ENCODE data around the gene RPP25L.

Gene RPP25L

DNA sequence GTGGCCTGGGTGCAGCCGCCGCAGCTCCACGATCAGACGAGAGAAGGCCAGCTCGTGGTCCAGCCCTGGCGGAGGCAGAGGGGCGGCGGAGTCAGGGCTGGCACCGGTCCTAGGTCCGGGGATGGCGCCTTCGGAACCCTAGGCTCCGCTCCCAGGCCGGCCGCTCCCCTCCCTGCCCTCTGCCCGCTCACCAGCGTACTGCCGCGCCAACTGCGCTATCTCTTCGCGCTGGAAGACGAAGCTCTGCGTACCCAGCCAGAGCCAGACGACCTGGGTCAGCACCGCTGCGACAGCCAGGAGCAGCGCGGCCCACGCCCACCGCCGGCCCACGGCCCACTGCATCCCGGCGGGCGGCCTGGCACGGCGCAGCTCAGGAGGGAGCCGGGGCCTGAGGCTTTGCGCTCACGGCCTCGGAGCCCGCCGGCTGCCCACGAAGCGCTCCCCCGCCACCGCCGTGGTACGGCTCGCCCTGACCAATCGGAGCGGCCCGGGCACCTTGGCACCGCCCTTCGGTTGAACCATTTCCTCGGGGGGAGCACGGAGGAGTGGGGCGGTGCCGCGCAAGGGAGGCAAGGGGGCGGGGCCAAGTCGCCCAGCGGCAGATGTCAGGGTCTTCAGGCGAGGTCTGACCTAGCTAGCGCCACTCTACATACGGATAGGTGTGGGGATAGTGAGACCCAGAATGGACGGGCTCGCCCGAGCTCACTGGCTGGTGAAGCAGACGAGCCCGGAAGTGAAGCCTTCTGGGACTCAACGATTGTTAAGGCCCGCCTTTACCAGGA is 25.6 kb upstream of the RPP25L start, which contains the start of gene SIGMAR1:
Gene SIGMAR1, minus strand, starts transcription at position 432 of the 782 bp plus-strand sequence. Its CDS starts 90 bp downstream, at position 342.
- peak; percentile 12 for DNase-seq

DNA sequence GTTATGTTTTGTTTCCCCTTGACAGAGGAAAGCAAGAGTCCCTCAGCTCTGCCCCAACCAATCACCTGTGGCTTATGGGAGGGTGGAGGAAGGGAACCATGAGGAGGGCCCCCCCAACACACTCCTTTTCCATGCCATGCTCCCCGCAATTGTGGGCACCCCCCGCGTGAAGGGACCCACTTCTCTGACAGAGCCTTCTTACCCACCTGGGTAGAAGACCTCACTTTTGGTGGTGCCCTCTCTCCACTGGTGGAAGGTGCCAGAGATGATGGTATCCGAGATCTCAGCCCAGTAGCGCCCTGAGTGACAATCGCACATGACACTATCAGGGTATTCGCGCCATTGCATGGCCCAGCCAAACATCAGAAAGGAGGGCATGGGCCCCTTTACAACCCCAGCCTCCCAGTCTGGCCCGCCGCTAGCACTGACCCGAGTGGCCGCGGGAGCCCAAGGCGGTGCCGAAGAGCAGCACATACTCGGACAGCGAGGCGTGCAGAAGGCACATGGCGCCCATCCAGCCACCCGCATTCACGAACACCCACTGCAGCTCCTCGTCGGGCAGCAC is 25.0 kb upstream of the RPP25L start:
- no peak for DNase-seq

GRCh38 chr9:34635556-34635955 is 23.7 kb upstream of the RPP25L start:
- DNase-seq = no peak

DNA sequence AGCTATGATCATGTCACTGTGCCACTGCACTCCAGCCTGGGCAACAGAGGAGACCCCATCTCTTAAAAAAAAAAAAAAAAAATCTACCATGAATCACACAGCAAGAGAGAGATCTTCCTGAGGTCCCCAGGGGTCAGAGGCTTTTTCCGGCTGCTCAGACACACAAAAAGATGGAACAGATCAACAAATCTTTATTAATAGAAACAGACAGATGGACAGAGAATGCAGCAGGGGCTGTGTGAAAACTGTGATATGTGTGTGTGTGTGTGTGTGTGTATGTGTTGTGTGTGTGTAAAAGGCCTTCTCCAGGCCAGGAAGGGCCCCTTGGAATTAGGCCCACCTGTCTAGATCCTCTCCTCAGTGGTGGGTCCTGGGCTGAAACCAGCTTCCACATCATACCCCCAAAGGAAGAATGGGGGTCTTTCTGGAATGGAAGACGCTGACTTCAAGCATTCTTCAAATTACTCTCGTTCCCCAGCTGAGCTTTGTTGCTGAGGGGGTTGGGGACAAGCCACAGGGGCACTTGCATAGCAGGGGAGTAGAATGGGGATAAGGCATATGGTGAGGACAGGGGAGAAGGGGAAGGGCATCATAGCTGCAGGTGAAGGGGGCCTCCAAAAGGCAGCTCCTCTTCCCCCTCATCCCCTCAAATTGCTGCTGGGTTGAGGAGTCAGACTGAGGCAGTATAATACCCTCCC is 22.8 kb upstream of the RPP25L start:
- no peak for DNase-seq

DNA sequence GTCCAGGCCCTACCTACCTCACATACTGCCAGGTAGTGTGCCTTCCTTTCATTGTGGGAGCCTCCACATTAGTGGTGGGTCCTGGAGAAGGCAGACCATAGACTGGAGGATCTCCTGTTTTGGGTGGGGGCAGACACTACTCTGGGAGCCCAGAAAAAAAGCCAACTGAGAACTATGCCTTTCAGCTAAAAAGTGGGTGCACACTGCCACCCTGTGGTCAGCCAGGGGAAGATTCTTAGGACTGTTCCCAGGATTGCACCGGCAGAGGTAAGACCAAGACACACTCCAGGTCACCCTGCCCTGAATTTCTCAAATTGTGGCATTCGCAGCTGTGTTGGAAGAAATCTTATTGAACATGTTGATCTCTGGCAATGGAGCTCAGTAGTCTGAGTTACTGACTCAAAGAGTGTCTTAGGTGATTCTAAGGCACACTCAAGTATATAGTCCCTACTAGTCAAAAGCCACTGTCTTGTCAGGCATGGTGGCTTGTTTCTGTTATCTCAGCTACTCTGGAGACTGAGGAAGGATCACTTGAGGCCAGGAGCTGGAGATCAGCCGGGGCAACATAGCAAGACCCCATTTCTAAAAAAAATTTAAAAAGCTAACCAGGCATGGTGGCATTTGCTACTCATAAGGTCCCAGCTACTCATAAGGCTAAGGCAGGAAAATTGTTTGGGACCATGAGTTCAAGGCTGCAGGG is 22.1 kb upstream of the RPP25L start:
- DNase-seq = no peak

- no peak for DNase-seq
These were observed 21.3 kb upstream of the RPP25L start for GRCh38 chr9:34633166-34633565.

GRCh38 chr9:34630402-34631154 is 18.7 kb upstream of the RPP25L start:
- no peak for DNase-seq

- no peak for DNase-seq
These were observed 17.6 kb upstream of the RPP25L start for GRCh38 chr9:34629491-34629808.

DNA sequence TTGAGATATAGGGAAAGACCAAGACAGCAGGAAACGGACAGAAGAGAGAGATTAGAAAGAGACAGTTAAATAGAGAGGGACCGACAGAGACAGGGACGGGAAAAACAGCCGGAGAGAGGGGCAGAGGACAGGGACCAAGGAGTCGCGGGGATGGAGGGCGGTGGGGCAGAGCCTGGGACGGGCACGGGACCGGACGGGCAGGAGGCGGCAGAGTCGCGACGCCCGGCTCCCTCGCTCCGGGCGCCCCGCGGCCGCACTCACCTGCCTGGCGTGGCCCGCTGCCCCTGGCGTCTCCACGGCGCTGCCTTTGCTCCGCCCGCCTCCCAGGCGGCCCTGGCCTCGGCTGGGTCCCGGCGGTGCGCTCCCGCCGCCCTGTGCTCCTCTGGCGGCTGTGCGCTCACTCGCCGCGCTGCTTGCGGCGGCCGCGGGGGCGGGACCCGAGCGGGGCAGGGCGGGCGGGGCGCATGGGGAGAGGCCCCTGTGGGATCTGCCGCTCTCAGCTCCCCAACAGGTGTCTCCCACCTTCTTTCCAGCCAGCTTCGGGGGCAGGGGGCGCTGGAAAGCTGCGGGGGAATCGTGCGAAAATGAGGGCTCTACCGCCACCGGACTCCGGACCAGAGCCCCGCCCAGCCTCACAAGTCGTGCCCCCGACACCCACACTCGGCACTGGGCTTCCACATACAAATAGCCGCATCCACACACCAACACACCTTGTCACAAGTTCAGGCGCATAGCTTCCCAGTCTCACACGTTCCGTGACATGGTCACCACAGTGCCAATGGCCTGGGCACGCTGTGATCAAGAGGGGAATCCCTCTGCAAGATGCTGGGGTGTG is 17.0 kb upstream of the RPP25L start, which contains the start of gene ARID3C:
Gene ARID3C, minus strand, starts transcription at position 411 of the 835 bp plus-strand sequence. CDS start 1,052 bp downstream, outside the sequence.
- no peak for DNase-seq

GRCh38 chr9:34627716-34628655 is 16.1 kb upstream of the RPP25L start:
- DNase-seq = no peak

- DNase-seq = no peak
These were observed 13.2 kb upstream of the RPP25L start for GRCh38 chr9:34625186-34625486.

DNA sequence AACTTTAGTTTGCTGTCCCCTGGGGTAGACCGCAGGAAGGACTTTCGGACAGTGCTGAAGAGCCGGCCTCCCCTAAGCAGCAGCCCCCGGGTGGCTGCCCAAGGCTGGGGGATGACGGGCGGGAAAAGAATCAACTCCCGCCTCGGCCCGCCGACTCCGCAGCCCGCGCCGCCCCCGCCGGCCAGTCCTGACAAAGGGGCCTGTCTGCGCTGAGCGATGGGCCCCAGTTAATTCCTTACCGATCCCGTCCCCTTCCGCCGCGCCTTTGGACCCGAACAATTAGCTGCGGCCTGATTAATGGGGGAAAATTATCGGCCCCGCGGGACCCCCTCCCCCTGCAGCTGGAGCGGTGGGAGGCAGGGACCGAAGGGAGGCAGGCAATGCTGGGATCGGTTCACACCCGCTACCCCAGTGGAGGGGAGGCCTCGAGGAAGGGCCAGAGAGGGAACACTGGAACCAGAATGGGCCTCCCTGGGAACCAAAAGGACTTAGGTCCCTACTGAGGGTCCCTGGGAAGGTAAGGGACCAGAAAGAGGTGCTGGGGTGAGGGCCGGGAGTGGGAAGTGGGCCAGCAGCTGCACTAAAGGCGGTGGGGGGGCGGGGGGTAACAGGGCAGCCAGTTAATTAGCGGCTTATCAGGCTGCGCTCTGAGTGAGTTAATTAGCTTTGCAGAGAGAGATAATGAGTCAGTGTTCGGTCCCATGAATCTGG is 12.7 kb upstream of the RPP25L start:
- no peak for DNase-seq

GRCh38 chr9:34623374-34624235 is 11.7 kb upstream of the RPP25L start:
- DNase-seq = no peak

DNA sequence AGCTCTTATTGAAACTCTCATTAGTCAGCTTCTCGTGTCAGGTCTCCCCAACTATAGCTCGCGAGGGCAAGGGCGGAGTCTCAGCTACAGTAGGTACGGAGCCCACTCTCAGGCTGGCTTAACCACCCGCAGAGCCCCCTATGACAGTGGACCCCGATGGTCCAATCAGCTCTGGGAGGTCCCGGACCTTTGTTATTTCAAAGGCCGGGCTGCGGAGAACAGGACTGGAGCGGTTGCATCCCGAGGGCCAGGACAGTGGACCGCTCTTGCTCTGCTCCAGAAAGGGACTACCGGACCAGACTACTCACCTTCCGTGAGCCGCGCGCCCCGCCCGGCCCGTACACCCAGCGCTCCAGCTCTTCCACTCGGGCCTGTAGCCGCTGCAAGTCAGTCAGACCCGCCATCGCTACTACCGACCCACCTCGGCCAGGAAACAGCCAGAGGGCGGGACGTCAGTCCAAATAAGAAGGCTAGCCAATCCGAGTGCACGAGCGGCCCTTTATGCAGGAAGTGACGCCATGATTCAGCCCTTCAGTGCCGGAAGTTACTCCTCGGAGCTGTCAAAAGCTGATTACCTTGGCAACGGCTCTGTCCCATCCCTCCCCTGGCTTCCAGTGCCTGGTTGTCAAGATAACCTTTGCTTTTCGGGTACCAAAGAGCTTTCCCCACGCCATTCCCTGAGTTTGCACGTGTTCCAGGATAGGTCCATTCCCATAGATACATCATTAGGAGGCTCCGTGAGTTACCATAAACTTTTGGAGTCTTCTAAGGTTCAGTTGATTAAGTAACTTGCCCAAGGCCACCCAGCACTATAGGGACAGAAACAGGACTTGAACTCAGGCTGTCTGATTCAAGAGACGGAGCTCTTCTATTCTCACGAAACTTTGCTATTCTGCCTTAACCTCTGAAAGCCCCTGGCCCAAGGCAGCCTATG is 8.4 kb upstream of the RPP25L start, which contains the start of gene DCTN3:
Gene DCTN3, minus strand, starts transcription at position 435 of the 934 bp plus-strand sequence. Its CDS starts 31 bp downstream, at position 404.
- DNase-seq = peak; percentile 54

GRCh38 chr9:34615132-34615531 is 3.2 kb upstream of the RPP25L start:
- DNase-seq = no peak

- DNase-seq = no peak
These were observed 992 bp upstream of the RPP25L start for GRCh38 chr9:34612788-34613390.

GRCh38 chr9:34611251-34611810 is 566 bp downstream of the RPP25L start:
- no peak for DNase-seq
